GM10266 (cell line): ENCODE results near the gene DOP1B.

Source experiments
- DNase-seq: peaks from one replicate; pipeline ENCODE4 v3.0.0; 2012; ENCODE audit errors: extremely low spot score
- CTCF ChIP-seq: IDR thresholded peaks from 2 replicates; pipeline ENCODE4 v1.5.1; 2012; ENCODE audit warnings: mild to moderate bottlenecking, low read depth; ENCODE audit not compliant: control insufficient read depth, insufficient read depth; ENCODE audit errors: missing control alignments

DOP1B gene

DNA sequence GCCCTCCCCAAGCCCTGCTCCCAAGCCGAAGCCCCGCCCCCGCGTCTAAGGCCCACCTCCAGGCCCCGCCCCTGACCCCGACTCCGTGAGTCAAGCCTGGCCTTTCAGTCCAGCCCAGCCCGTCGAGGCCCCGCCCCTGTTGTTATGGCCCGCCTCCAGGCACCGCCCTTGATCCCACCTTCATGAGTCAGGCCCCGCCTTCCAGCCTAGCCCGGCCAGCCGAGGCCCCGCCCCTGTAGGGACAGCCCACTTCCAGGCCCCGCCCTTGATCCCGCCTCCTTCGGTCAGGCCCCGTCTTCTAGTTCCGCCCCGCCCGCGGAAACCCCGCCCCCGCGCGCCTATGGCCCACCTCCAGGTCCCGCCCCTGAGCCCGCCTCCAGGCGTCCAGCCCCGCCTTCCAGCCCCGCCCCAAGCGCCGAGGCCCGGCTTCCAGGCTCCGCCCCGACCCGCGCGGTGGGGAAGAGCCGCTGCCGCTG is 247 bp upstream of the DOP1B start:
- DNase-seq = peak; percentile 99
- TF ChIP-seq CTCF = no peak

- no peak for TF ChIP-seq CTCF
- no peak for DNase-seq
Observed at GRCh38 chr21:36159356-36159921, 2.8 kb downstream of the DOP1B start.

GRCh38 chr21:36160850-36161178 is 4.2 kb downstream of the DOP1B start:
- TF ChIP-seq CTCF = no peak

GRCh38 chr21:36162631-36163030 is 6.0 kb downstream of the DOP1B start:
- no peak for DNase-seq

More at GRCh38 chr21:36160850-36161178, 4.2 kb downstream of the DOP1B start:
- no peak for DNase-seq

GRCh38 chr21:36163750-36164741 is 7.4 kb downstream of the DOP1B start:
- TF ChIP-seq CTCF = no peak
- DNase-seq = no peak

More at GRCh38 chr21:36162631-36163030, 6.0 kb downstream of the DOP1B start:
- TF ChIP-seq CTCF = no peak

GRCh38 chr21:36165356-36165755 is 8.7 kb downstream of the DOP1B start:
- no peak for TF ChIP-seq CTCF
- no peak for DNase-seq

DNA sequence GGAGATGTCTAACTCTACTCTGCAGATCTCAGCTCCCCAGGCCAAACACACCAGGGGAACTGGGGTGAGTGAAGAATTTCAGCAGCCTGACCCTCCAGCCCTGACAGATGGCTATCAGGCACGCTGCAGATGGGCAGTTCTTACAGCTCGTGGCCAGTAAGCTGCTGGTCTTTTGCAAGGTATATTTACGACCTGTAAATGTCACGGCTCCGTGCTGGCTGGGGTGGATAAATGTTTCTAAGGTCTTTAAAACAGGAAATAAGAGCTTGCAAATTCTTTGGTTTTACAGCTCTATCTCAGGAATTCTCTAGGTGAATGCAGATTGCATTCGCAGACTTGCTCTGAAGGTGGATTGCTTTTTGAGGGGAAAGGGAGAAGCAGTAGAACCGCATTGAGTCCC is 10.1 kb downstream of the DOP1B start:
- no peak for DNase-seq
- TF ChIP-seq CTCF = no peak
